ENCODE data around the gene APOLD1. TPM values are rescaled to one million over a fixed set of nuclear protein-coding genes. Genes with fewer than 3 reads are reported as not detected.
"Not testable (repeated sequence)": the region's sequence is repeated elsewhere in the genome, so short reads cannot be mapped to it uniquely, and the experiment has no call there.

APOLD1 gene
- total RNA-seq, 1 donor from 2014 or later = 5.1 TPM

GRCh38 chr12:12786351-12786705 lies 869 bp downstream of the APOLD1 start:
- no peak for DNase-seq (ENCODE audit: low read depth)

GRCh38 chr12:12786706-12787601 lies 1.5 kb downstream of the APOLD1 start:
- DNase-seq (ENCODE audit: low read depth) = peak; percentile 88

DNA sequence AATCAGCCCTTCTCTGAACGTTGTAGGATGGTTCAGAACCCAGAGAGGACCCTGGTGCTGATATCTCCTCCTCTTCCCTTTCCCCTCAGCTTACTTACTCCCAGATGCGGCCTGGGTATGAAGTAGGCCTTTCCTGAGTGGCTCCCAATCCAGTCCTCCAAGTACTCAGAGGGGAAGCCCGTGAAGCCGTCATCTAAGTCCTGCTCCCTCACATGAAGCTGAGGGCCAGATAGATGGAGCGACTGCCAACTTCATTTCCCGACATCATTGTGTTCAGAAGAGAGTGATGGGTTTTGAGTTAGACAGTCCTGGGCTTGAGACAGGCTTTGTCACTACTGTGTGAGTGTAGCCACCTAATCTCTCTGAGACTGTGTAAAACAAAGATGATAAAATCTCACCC lies 2.7 kb downstream of the APOLD1 start:
- no peak for DNase-seq (ENCODE audit: low read depth)

DNA sequence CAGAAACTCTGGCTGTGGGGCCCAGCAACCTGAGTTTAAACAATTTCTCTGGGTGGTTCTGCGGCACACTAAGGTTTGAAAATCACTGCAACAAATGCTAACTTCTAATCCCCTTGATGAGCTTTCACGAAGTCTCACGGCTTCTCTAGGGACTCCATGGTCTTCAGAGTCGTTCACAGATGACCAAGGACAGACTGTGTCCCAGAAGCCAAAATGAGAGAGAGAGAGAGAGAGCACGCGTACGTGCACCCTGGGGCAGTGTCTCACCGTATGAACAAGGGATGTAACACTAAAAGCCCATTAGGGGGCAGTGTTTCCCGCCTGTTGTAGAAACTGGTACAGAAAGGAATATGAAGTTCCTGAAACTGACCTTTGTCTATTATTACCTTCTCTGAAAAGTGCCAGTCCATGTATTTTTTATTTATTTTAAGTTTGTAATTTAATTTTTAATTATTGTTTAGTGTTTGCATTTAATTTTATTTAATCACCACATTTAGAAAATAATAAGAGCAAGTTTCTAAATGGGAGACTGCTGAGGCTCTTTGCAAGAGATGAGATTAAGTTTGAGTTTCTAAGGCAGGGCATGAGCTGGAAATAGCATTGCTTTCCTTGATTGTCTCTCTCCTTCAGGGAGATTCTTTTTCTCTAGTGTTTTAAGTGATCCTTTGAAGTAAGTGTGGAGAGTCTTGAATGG lies 3.4 kb downstream of the APOLD1 start:
- DNase-seq (ENCODE audit: low read depth) = peak; percentile 84

DNA sequence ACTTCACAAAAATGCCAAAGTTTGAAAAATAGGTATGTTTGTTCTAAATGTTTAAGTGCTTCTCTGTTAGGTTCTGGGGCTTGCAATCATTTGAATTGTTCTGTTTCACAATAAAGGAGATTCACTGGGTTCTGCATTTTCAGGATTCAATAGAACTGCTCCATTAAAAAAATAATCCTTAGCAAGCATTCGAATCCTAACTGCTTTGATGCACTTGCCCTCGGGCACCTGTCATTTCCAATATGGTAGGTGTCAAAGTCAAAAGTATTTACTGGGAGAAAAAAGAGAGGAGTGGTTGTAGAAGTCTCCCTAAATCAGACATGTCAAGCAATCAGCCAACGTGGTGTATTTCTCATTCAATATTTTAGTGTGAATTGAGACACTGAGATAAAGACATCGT lies 5.5 kb downstream of the APOLD1 start:
- DNase-seq (ENCODE audit: low read depth) = no peak

DNA sequence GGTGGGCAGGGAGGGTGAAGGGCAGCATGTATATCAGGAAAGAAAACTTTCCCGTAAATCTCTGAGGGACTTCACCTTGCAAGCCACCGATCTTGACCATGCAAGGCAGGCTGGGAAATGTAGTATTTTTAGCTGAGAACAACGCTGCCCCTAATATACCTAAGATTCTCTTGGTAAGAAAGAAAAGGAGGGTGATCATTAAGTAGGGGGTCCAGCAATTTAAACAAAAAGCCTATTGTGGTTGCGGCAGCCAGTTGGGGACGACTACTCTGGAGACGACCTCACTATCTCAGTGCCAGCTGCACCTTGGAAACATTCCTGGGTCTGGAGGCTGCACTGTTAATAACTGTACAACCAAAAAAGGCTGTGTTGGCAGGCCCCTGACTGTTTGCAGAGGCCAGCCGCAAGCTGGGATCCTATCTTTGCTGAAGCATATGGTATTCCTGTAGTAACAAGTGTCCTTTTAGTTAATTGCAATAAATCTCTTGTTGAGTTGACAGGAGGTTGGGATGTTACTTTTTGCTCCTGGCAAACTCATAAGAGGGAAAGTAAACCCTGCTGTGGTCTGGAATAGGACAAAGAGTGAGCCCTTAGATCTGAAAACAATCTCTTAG lies 6.4 kb downstream of the APOLD1 start:
- peak; percentile 78 for DNase-seq (ENCODE audit: low read depth)

- no peak for DNase-seq (ENCODE audit: low read depth)
These were observed 7.0 kb downstream of the APOLD1 start for GRCh38 chr12:12792421-12792820.

DNA sequence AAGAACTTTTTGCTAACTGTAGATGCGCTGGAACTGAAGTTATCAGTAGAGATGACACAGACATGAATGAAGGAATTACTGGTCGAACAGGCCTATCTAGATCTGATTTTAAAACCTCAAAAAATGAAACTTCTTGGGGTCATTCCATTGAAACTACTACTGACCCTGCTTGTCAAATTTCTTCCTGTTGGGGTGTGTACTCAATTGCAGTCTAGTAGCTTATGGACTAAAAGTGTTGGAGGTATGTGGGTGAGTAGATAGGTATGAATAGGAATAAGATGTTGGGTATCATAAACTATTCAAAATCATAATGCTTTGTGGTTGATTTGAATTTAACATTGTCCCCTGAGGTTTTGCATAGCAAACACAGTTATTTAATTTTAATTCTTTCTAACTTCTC lies 9.2 kb downstream of the APOLD1 start:
- no peak for DNase-seq (ENCODE audit: low read depth)

GRCh38 chr12:12796171-12796570 lies 10.7 kb downstream of the APOLD1 start:
- DNase-seq (ENCODE audit: low read depth) = no peak

DNA sequence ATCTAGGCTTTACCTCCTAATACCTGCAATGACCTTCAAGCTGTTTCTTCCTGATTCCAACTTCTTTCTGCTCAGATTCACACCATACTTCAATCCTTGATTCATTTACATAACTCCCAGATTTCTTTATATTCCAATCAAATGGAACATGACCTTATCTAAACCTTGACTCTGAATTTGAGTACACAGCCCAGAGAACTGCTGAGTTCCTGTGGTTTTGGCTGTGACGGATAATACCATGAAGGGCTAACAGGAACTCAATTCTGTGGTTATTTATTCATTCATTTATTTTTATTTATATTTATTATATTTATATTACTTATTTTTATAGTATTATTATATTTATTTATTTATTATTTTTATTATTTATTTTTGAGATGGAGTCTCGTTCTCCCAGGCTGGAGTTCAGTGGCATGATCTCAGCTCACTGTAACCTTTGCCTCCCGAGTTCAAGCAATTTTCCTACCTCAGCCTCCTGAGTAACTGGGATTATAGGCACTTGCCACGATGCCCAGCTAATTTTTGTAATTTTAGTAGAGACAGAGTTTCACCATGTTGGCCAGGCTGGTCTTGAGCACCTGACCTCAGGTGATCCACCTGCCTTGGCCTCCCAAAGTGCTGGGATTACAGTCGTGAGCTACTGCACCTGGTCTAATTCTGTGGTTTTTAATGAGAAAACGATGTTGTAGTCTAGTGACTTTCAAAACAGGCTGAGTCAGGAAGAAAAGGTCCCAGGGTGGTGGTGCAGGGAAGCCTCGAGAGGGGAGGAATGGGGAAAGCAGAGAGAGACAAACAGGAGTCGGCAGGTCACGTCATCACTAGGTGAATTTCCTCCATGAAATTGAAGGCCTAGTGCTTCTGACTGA lies 11.7 kb downstream of the APOLD1 start:
- no peak for DNase-seq (ENCODE audit: low read depth)

GRCh38 chr12:12797794-12798152 lies 12.3 kb downstream of the APOLD1 start:
- no peak for DNase-seq (ENCODE audit: low read depth)

- no peak for DNase-seq (ENCODE audit: low read depth)
These were observed 13.0 kb downstream of the APOLD1 start for GRCh38 chr12:12798480-12798879.

GRCh38 chr12:12799163-12799920 lies 13.9 kb downstream of the APOLD1 start:
- DNase-seq (ENCODE audit: low read depth) = no peak

DNA sequence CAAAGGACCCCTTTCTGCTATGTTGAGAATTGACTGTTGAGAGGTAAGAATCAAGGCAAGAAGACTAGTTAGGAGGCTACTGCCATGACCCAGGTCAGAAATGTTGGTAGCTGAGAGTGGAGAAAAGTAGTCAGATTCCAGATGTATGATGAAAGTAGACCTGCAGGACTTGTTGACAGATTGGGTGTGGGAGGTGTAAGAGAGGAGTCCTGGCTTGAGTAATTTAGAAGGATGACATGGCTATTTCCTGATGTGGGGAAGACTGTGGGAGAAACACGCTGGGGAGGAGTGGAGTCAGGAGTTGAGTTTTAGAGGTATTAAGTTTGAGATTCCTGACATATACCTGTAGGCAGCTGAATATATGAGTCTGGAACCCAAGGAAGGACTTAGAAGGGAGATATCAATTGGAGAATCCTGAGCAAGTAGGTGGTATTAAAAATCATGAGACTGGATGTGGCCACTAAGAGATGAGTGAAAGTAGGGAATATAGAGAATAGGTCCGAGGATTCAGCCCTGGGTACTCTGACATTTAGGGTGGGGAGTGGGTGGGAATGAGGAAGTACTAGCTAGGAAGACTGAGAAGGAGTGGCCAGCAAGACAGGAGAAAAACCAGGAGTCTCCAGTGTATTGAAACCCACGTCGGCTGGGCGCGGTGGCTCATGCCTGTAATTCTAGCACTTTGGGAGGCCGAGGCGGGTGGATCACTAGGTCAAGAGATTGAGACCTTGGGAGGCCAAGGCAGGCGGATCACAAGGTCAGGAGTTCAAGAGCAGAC lies 15.1 kb downstream of the APOLD1 start:
- no peak for DNase-seq (ENCODE audit: low read depth)

- not testable (repeated sequence) for DNase-seq (ENCODE audit: low read depth)
These were observed 16.2 kb downstream of the APOLD1 start for GRCh38 chr12:12801656-12802055.

- DNase-seq (ENCODE audit: low read depth) = peak; percentile 83
These were observed 17.7 kb downstream of the APOLD1 start for GRCh38 chr12:12803186-12803585.

GRCh38 chr12:12804011-12804410 lies 18.6 kb downstream of the APOLD1 start:
- DNase-seq (ENCODE audit: low read depth) = no peak

GRCh38 chr12:12804432-12804886 lies 19.0 kb downstream of the APOLD1 start:
- no peak for DNase-seq (ENCODE audit: low read depth)

- no peak for DNase-seq (ENCODE audit: low read depth)
These were observed 21.5 kb downstream of the APOLD1 start for GRCh38 chr12:12806784-12807516.
